Urinary bladder (tissue), 2 donors: Measurements from ENCODE around the gene GTF2E1. TPM values are rescaled to one million over a fixed set of nuclear protein-coding genes. Genes with fewer than 3 reads are reported as not detected.

Source experiments
- polyA plus RNA-seq: library from polyadenylated mRNA; stranded (reverse); fragments of 200-250 nt; gene quantifications from one replicate; pipeline ENCODE4 v1.2.3, GENCODE V29; 2013
- small RNA-seq: library from RNA; depleted of rRNA; stranded (forward); fragments of <200 nt; gene quantifications from one replicate; pipeline ENCODE3, GENCODE V24; 2014
- total RNA-seq: library from RNA; depleted of rRNA; stranded (reverse); fragments of >200 nt; gene quantifications from one replicate; pipeline ENCODE4 v1.2.3, GENCODE V29; 2014
- donor health status: healthy.

Gene GTF2E1
- total and polyA plus RNA-seq, 2 donors = 7.7 to 18.1 TPM

Small RNA genes within 50 kb of the gene (small RNA-seq; reads per million reads assigned to genes)
- gene MTCO1P29 (not detected), gene MTCO2P29 (not detected)

Other genes starting within 250 kb of the GTF2E1 start
- 58.1 TPM for gene NDUFB4, start 146.4 kb upstream of the GTF2E1 start, total RNA-seq
- gene NDUFB4, start 146.4 kb upstream of the GTF2E1 start, polyA plus RNA-seq = 242 TPM
- not detected for gene HGD, start 60.5 kb upstream of the GTF2E1 start, total RNA-seq
- gene HGD, start 60.5 kb upstream of the GTF2E1 start, polyA plus RNA-seq = 0.27 TPM
- 19.1 TPM for gene RABL3, start 228 bp upstream of the GTF2E1 start, total RNA-seq
- 18.2 TPM for gene RABL3, start 228 bp upstream of the GTF2E1 start, polyA plus RNA-seq
- gene STXBP5L, start 165.5 kb downstream of the GTF2E1 start, total RNA-seq = 1.8 TPM
- gene STXBP5L, start 165.5 kb downstream of the GTF2E1 start, polyA plus RNA-seq = 3.4 TPM